IPS-18c (cell line): ENCODE measurements around the gene CXCL11.
"Not testable (repeated sequence)": the region's sequence is repeated elsewhere in the genome, so short reads cannot be mapped to it uniquely, and the experiment has no call there.

Experiments
- H3K4me3 ChIP-seq: 2 replicates; pipeline ENCODE4 v1.7.0; 2013; ENCODE audit warnings: low read depth, mild to moderate bottlenecking, low read length, moderate library complexity; ENCODE audit not compliant: insufficient read depth
- H3K9me3 ChIP-seq: one replicate; pipeline ENCODE4 v1.6.1; 2013; ENCODE audit warnings: mild to moderate bottlenecking, low read length, moderate library complexity; ENCODE audit not compliant: control insufficient read depth, insufficient read depth

The CXCL11 gene

DNA sequence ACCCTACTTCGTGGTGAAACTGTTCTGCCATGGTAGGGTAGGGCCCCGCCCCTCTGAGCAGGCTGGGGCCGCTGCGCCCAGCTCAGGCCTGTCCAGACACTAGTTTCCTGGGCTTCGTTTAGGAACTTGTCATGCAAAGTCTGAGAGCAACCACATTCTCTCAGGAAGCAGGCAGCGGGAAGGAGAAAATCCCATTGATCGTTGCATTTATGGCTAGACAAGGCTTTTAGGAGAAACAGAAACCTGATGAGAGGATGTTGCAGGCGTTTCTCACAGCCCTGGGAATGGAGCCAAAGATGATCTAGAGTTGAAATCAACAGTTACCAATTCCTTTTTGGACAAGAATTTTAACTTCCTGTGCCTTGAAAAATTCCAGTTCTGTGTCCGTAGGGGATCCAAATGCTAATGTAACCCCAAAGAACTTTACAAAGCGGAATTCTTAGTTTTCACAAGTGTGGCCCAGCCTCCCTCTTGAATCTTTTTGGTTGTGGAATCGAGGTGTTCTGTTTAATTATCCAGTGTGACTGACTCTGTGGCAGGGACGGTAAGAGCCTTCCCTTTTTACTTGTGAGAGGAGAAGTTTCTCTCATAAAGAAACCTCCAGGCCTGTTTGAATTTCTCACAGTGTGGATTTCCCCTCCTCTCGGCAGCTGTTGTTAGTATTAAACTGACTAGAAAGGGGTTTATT lies 24.0 kb downstream of the CXCL11 start:
- Histone ChIP-seq H3K9me3 (no peaks in the 10 kb centered on the region), H3K4me3 (no peak overlapping the region)

DNA sequence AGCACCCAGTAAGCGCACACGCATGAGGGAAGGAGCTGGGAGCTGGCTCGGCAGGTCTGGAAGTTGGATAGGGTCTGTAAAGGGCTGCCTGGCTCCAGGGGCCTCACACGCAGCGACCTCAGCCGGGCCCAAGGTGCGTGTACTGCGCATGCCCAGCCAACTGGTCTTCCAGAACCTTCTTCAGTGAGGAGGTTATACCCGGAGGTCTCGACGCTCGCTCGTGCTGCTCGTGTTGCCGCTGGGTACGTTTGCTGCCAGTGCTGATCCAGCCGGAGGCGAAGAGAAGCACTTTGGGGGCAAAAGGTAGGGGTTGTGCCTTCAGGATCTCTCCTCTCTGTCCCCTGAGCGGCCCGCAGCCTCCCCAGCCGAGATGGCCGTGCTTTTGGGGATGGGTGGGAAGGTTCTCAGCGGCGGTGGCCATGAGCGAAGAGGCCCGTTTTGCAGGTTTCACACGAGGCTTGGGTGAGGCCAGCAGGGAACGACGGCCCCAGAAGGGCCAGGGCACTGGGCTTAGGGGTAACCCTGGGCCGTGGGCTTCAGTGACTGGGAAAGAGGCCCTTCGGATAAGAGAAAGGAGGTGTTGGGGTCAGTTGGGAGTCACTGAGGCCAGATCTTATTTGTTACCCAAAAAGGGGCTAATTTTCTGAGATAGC lies 24.7 kb downstream of the CXCL11 start:
- Histone ChIP-seq H3K4me3 (no peak overlapping the region), H3K9me3 (no peaks in the 10 kb centered on the region)

DNA sequence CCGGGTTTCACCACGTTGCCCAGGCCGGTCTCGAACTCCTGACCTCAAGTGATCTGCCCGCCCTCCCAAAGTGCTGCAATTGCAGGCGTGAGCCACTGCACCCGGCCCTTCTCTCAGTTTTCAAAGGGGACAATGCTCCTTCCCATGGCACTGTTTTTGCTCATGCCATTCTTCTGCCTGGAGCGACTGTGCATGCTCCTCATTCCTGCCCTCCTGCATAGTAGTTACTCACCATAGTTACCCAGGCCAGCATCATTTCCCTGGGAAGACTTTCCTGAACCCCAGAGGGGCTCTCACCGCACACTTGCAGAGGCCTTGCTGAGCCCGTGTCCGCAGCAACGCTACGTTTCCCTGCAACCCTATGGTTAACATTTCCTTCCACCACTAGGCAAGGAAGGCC lies 25.3 kb downstream of the CXCL11 start:
- Histone ChIP-seq H3K4me3 (no peak overlapping the region), H3K9me3 (no peaks in the 10 kb centered on the region)

DNA sequence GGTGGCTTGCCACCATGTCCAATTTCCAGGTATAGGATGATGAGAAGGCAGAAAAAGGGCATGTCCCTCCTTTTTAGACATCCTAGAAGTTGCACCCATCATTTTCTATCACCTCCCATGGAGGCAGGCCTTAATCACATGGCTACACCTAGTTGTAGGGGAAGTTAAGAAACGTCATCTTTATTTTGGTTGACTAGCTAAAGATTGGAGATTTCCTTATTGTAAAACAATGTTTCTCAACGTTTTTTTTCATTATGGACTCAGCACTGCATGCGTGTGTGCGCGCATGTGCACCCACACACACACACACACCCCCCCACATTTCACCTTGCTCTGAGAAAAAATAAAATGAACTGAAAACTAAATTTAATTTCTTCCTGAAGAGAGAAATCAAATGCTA lies 26.6 kb downstream of the CXCL11 start:
- Histone ChIP-seq H3K9me3 (no peaks in the 10 kb centered on the region), H3K4me3 (no peak overlapping the region)

DNA sequence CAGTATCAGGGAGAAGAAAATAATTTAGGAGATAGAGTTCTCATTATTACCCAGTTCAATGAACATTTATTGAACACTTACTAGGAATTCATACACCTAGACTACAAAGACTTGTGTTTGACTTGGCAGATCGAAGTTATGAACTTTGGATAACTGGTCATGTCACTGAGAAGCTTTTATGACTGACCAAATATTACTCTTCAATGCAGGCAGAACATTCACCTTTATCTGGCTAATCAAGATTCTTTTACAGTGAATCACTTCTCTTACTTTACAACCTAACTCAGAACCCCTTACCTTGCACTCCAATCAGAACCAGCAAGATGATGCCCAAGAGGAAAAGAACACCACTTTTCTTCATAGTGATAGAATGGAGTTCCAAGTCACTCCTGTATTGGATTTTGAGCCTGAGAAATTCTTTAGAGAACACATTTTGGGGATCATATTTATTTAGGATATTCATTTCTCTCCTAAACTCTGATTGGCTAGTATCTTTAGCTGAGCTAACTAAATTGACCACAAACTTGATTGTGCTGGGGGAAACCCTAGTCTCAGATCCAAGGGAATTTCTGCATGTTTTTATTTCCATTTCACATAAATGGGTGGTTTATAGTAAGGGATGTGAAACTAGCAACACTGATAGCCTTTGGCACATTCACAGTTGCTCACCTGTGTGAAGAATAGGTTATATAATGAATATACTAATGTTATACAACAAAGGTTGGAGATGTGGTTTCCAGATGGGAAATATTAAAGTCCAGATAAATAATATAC lies 28.6 kb downstream of the CXCL11 start, which contains the start of gene CXCL9:
Gene CXCL9 (minus strand): TSS at position 421 of the 774 bp plus-strand sequence. CDS start 60 bp downstream, at position 361.
- Histone ChIP-seq H3K9me3 (no peaks in the 10 kb centered on the region), H3K4me3 (no peak within 1 kb of the TSS)

DNA sequence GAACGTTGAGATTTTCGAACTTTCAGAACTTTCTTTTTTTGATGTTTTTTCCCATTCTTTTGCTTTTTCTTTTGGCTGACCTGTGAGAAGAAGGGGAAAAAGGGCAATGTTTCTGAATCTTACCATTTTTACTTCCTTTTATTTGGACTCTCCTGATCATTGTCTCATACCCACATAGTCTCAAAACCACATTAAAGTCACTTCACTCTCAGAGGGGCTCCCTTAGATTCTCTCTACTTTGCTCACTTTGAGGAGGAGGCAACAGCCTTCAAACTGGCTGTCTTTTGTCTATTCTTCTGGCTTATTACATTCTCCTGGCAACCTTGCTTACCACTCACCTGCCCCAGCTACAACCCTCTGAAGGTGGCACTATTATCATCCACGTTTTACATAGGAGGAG lies 32.2 kb downstream of the CXCL11 start:
- no peaks in the 10 kb centered on the region for H3K9me3 ChIP-seq
- H3K4me3 ChIP-seq: no peak overlapping the region

DNA sequence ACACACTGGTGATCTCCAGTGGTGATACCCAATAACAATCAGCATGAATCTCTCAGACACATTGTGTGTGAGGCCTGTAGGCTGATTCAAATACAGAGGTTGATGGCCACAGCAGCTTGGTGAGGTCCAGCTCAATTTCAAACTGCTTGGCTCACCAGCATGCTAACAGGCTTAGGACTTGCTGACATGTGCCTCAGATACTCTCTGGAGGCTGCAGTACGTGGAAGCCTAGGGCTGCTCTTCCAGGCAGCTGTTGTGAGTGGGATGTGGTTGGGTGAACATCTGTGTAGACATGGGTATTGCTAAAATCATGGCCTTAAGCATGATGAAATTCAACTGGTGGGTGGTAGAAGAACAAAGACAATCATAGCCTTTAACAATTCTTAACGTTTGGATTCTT lies 32.8 kb downstream of the CXCL11 start:
- H3K4me3 ChIP-seq: no peak overlapping the region
- H3K9me3 ChIP-seq: no peaks in the 10 kb centered on the region

DNA sequence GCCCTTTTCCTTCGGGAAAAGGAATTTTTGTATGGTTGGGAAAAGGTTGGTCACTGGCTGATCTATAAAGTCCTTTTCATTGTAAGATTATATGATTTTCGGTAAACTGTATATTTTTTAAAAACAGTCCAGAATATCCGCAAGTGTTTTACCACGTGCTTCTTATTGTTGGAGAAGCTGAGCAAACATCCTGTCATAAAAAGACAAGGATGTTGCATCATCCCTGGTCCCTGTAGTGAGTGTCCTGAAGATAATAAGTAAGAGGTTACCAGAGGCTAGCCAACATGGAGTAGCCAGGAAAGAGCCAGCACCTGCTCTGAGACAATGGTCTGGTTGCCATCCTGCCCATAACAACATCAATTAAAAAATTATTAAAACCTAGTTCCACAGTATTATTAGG lies 33.7 kb downstream of the CXCL11 start:
- H3K9me3 ChIP-seq: no peaks in the 10 kb centered on the region
- H3K4me3 ChIP-seq: no peak overlapping the region

DNA sequence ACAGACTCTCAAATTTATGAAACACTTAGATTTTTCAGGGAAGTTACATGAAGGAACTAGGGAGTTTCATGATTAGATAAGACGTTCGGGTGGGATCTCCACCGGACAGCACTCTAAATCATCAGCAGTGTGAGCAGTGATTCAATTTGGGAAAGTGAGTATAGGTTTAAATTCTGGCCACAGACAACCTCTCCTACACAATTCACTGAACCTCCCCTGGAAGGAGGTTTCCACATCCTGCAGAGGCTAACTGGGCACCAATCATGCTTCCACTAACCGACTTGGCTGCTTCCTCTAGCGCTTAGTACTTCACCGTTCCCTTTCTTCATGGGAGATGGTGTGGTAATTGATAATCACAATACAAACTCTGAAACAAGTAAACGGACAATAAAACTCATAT lies 34.2 kb downstream of the CXCL11 start:
- Histone ChIP-seq H3K9me3 (no peaks in the 10 kb centered on the region), H3K4me3 (no peak overlapping the region)

DNA sequence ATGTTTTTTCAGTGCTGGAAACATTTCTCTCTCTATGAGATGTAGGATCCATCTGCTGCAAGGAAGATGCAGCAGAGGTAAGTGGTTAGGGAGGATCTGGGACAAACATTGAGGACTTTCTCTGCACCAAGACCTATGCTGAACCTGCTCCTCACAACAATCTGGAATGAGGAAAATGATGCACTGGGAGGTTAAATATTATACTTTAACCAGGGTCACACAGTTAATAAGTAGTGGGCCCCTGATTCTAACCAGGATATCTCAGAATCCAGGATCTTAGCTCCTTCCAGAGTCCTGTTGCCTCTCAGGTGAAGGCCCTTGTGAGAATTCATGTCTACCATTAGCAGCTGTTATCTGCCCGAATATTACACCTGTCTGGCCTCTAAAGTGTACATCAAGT lies 35.6 kb downstream of the CXCL11 start:
- H3K4me3 ChIP-seq: no peak overlapping the region
- H3K9me3 ChIP-seq: no peaks in the 10 kb centered on the region

DNA sequence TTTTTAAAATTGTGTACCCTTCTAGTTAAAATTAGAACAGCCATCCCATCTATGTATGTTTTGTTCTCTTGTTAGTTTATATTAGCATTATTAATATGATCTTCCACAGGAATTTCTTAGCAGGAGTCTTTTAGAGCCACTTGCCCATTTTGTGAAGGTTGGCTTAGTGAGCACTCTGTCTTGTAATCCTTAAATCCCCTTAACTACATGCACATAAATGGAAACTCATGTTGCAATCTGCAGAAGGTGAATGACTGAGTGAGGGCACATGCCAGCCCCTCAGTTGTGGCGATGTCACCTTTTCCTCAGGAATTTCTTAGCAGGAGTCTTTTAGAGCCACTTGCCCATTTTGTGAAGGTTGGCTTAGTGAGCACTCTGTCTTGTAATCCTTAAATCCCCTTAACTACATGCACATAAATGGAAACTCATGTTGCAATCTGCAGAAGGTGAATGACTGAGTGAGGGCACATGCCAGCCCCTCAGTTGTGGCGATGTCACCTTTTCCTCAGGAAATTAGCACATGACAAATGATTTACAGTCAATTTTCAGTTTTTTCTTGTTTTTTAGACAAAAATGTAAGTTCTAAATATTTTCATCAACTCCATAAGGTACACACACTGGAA lies 37.2 kb downstream of the CXCL11 start:
- H3K9me3 ChIP-seq, H3K4me3 ChIP-seq: not testable (repeated sequence)

DNA sequence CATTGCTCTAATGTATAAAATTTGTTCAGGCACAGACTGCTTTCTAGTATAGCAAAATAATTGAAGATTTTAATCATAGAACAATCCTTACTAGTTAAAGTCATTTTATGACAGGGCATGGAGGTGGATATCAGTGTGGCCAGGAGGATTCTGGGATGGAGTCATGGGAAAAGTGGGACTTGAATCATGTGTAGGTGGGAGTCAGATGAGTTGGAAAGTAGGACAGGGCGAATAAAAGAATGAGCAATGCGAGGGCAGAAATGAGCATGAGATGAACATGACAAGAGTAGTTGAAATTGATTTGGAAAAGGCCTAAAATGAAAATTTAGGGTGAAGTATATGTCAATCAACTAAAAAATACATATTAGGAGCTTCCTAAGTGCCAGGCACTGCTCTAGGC lies 37.9 kb downstream of the CXCL11 start:
- Histone ChIP-seq H3K9me3 (no peaks in the 10 kb centered on the region), H3K4me3 (no peak overlapping the region)

DNA sequence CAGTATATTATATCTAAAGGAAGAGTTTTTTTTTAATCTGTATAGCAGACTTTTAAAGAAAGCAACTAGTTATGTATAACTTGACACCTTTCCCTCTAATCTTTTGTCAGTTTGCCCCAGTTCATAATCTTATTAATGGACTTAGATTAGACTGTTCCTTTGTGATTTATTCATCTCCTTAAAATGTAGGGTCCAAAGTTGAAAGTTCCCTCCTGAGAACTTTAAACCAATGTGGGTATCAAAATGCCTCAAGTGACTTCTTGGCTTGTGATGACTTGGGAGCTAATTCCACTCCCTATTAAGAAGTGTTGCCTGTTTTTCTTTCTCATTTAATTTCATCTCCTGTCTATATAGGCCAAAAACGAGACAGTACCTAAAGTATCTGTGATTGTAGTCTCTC lies 38.8 kb downstream of the CXCL11 start:
- H3K9me3 ChIP-seq: no peaks in the 10 kb centered on the region
- H3K4me3 ChIP-seq: no peak overlapping the region

DNA sequence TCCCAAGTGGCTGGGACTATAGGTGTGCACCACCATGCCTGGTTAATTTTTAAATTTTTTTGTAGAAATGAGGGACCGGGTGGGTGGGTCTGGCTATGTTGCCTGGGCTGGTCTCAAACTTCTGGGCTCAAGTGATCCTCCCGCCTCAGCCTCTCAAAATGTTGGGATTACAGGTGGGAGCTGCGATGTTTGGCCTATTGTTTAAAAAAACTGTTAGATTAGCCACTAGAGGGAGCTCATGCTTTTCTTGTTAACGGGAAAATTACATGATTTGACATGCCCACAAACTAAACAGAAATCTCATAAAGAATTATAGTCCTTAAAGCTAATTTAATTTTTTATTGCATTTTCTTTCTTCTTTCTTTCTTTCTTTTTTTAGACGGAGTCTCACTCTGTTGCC lies 40.1 kb downstream of the CXCL11 start:
- Histone ChIP-seq H3K4me3 (no peak overlapping the region), H3K9me3 (no peaks in the 10 kb centered on the region)

DNA sequence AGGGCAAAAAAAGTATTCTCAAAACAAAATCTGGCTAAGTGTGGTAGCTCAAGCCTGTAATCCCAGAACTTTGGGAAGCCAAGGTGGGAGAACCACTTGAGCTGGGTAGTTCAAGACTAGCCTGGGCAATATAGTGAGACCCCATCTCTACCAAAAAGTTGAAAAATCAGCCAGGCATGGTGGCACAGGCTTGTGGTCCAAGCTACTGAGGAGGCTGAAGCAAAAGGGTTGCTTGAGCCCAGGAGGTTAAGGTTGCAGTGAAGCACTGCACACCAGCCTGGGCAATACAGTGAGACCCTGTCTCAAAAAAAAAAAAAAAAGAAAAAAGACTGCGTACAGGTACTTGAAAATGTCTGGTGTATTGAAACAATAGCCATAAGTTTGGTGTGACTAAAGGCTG lies 43.4 kb downstream of the CXCL11 start:
- H3K4me3 ChIP-seq: no peak overlapping the region
- H3K9me3 ChIP-seq: no peaks in the 10 kb centered on the region

DNA sequence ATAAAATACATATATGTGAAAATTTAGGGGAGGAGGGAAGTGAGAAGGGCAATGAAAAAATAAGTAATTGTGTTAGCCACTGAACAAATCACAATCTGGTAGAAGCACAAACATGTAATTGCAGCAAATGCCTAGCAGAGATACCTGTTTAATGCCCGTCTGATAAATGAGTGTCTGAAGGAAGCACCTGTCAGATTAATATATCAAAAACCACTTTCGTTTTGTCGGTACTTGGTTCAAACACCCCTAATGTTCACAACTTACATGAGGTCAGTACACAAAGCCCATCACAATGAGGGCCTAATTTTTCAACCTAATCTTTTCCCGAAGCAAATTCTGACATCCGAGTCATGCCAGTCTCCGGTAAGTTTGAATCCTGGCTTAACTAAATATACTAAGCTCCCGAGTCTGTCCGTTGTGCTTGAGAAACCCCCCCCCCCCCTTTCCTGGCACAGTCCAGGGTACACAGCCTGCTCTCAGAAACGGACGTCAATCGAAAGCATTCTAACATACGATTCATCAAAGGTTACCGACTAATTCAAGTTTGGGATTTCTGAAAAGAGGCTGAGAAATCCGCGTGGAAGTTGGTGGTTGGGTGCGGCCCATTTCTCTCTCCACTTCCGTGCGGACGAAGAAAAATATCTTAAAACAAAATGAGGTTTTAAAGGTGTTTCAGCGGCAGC lies 45.9 kb downstream of the CXCL11 start:
- H3K4me3 ChIP-seq: peak overlapping the region; percentile 90
- H3K9me3 ChIP-seq: no peaks in the 10 kb centered on the region

DNA sequence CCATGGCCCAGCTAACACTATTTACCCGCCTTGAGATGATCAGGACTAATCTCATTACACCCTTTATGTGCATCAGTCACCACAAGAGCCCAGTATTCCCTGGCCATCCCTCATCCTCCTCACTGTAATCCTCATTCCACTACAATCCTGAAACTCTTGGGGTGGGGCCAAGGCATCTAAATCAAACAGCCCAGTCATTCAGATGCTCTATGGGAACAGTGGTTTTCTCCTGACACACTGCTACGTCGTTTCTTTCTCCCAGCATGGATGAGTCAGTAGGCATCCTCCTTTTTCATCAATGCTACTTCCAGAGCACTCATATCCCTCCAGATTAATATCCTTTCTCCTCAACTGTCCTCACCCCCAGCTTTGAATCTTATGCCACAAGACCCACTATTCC lies 50.8 kb downstream of the CXCL11 start:
- Histone ChIP-seq H3K4me3 (no peak overlapping the region), H3K9me3 (peaks cover 2% of the 10 kb centered on the region)
